AG20443 (cell line): ENCODE data around the gene IL16.
"Not testable (repeated sequence)": the region's sequence is repeated elsewhere in the genome, so short reads cannot be mapped to it uniquely, and the experiment has no call there.

ENCODE experiments used
- DNase-seq: peaks from one replicate; pipeline ENCODE4 v3.0.0; 2012; ENCODE audit warnings: low spot score, mixed read lengths

Gene IL16

DNA sequence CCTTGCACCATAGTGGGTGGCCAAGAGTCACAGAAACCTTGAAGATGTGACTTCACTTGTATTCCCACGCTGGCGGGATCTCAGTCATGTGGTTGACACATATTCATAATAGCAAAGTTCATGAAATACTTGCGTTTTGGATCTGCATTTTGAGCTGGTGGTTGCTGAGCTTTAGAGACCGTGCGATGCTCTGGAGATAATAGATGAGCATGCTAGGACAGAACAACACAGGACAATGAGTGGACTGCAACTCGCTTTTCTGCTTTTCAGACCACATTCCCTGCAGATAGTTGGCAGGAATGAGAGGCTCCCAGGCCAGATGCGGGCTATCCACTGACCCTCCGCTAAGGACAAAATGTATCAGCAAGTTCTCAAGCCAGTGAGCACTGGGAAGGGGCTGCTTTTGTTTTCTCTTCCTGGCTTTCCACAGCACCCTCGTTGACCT, 141.1 kb downstream of the IL16 start:
- DNase-seq = peak; percentile 45

DNA sequence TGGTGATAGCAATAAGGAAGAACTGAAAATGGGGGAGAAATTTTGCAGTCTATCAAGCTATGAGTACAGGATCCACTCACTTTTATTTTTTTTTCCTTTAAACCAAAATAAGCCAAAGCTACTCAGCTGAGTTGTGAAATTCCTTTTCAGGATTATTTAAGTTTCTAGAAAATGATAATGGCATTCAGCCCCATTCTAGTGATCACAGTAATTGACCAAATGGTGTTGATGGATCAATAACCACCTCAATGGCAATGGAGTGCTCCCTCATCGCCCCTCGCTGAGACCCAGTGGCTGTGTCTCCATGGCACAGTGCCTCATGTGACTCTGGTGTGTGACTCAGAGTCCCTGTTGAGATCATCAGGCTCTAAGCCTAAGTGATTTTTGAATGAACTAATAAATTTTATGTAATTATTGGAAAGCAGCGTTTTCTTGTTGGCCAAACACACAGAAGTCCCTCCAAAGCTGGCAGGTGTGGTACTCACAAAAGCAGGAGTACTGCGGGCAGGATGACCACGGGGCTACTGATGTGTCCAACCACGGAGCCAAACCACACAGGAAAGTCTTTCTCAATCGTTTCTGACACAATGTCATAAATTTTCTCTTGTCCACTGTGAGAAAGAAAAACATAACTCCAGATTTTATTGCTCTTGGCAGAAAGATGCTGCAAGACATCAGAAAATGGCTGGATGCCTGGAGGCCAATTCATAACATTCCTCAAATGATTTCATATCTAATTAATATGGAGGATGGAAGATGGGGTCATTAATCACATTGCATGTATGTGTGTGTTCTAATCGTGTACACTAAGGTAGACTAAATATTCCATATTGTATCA, 141.7 kb downstream of the IL16 start:
- peak; percentile 74 for DNase-seq

DNA sequence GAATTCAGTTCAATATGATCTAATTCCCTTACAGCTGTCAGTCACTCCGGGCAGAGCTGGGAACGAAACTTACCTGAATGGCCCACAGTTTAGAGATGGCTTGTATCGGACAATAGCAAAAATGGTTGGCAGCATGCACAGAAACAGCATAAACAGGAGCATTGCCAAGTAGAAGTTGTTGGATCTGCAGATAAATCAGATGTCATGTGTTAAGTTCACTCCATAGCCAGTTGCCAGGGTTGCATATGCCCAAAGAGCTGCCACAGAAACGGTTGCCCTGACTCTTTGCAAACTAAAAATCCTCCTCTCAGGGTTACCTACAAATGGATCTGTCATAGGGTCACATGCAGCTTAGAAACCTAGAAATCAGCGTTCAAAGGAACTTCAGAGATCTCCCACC, 142.6 kb downstream of the IL16 start:
- DNase-seq = no peak

DNA sequence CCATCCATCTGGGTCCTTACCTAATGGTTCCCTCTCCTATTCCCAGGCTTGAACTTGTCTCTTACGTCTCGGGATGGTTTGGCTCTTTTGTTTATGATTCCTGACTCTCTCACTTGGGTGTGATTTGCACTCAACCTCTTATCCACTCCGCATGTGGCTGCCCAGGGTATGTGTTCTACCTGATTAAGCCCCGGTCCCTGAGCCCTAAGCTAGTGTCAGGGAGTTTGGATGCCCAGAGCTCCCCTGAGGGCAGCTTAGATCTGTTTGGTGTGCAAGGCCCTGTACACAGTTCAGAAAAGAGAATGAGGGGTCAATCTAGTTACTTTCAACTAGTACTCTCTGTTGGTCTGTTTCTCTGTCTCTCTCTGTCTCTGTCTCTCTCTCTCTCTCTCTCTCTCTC, 143.2 kb downstream of the IL16 start:
- no peak for DNase-seq

DNA sequence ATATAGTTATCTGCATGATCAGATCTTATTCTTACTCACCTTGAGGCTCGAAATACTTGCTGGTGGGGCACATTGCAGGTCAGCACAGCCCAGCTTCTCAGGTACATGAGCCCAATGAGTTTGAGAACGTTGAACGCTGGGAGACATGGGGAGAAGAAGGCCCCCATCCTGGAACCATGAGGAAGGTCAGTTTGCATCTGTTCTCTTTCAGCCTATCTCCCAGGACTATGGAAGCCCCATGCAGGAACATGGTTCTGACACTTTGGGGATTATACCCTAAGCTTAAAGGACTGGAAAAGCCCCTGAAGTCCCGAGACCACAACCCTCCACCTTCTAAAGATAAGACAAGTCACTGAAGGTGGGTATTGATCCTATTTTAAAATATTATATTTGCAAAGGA, 144.7 kb downstream of the IL16 start:
- DNase-seq = no peak

DNA sequence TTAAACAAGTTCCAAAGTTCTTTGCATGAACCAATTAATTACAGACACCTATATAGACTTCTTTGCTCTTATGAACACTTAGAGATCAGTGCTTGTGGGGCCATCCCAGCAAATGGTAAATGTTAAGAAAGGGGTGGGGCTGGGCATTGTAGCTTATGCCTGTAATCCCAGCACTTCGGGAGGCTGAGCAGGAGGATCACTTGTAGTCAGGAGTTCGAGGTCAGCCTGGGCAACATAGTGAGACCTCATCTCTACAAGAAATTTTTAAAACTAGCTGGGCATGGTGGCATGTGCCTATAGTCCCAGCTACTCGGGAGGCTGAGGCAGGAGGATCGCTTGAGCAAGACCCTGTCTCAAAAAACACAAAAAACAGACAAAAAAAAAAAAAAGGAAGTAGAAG, 146.7 kb downstream of the IL16 start:
- DNase-seq = no peak

DNA sequence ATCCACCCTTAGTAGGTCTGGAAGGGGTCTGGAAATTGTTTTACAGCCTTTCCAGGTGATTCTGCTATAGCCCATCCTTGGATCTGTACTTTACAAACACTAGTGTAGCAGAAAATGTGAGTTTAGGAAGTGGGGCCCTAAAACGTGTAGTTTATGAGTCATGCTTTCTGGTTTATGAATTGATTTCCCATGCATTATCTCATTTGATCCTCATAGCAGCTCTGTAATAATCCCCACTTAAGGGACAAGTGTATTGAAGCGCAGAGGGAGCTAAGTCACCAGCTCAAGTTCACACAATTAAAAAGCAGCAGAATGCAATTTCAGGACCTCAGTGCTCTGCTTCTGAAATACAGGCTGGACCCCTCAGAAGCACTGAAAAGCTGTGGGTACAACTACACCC, 149.9 kb downstream of the IL16 start:
- DNase-seq = no peak

DNA sequence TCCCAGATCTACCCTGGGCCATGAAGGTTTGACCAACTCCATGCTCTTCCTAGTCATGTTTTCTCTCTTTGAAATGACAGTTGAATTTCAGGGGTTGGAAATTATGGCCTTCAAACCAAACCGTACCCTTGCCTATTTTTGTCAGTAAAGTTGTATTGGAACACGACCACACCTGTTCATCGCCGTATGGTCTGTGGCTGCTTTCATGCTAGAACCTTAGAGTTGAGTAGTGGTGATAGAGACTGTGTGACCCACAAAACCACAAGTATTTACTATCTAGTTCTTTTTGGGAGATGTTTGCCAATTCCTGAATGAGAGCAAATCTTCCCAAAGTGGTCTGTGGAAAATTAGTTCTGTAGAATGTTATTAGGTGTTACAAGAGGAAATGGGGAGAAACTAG, 151.2 kb downstream of the IL16 start:
- DNase-seq = no peak

DNA sequence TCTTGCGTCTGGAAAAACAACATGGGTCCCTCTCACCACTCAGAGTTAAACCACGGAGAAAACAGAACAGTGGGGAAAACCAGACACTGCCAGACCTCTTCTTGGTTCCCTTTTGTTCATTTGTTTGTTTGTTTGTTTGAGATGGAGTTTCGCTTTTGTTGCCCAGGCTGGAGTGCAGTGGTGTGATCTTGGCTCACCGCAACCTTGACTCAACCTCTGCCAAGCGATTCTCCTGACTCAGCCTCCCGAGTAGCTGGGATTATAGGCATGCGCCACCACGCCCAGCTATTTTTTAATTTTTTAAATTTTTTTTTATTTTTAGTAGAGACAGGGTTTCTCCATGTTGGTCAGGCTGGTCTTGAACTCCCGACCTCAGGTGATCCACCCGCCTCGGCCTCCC, 152.0 kb downstream of the IL16 start:
- not testable (repeated sequence) for DNase-seq

DNA sequence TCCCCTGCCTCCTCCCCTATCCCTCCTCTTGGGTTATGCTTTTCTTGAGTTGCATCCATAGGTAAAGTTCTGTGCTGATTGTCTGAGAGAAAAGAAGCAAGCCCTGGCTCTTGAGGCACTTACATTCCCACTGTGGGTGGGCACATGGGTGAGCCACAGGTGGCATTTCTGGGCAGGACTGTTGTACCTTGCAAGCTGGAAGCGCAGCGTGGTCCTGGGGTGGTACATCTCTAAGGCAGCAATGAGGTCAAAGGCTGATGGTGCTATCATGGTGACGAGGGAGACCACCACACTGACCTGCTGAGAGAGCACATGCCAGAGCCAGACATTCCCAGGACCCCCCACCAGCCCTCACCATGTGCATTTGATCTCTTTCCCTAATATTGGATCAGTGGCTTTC, 152.6 kb downstream of the IL16 start:
- no peak for DNase-seq

DNA sequence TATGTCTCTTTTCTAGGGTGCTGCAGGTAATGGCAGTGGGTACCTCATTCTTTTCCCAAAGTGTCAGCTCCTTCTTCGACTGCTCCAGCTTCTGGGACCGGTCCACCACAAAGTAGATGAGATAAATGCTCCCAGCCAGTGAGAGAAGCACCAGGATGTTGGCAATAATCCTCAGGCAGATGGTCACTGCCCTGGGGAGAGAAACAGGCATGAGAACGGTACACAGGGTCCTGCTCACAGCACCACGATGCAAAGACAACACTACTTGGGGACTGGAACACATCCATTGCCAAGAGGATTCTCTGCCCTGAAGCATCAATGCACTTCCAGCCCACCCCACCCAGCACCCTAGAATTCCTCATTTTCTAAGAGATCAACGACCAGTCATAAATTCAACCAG, 155.0 kb downstream of the IL16 start:
- no peak for DNase-seq

DNA sequence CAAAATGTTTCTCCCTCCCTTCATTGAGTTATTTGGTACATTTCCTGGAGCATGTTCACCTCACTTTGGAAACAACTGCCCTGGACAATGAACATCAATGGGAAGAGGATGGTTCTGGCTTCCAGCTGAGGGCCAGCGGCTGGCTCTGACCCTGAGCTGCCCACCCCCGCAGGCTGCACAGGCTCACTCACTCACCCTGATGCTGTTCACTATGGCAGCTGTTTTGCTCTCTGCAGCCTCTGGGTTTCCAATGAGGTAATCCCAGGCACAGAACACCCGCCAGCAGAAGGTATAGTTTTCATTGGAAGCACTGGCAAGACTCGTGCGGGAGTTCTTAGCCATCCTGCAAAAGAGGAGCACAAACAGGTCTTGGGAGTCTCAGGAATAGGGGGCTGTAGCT, 159.6 kb downstream of the IL16 start:
- no peak for DNase-seq

DNA sequence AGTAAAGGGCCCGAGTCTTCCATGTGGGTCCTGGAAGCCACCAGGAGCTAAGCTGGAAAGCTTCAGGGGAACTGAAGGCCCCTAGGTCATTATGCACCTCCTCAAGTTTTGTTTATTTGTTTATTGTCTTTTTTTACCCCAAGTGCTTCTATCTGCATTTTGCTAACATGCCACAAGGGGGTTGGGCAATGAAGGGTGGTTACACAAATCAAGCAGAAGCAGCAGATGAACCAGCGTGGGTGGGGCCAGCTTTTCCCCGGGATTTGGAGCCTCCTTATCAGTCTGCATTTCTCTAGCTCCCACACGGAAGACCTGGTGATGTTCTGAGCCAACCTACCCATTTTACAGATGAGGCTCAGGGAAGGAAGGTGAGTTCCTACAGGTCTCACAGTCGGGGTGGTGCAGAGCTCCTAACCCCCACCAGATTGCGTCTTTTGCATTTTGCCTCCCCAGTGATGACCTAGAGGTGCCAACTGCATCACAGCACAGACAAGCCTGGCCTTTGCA, 160.6 kb downstream of the IL16 start:
- no peak for DNase-seq

DNA sequence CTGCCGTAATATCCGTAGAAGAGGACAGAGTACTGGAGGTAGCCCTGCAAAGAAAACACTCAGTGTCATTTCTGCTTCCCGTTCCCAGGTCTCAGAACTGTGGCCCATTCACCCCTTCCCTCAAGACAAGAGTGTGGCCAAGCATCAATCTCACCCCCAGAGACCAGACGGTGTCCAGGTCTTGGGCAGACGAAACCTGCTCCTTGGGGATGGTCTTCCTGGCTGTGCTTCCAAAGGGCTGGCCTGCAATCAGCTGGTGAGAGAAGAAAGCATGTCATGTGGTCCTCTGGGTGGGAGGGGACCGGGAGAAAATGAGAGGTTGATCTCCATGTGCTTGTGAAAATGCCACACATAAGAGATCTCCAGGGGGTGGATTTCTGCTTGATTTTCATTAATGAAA, 161.6 kb downstream of the IL16 start:
- no peak for DNase-seq

DNA sequence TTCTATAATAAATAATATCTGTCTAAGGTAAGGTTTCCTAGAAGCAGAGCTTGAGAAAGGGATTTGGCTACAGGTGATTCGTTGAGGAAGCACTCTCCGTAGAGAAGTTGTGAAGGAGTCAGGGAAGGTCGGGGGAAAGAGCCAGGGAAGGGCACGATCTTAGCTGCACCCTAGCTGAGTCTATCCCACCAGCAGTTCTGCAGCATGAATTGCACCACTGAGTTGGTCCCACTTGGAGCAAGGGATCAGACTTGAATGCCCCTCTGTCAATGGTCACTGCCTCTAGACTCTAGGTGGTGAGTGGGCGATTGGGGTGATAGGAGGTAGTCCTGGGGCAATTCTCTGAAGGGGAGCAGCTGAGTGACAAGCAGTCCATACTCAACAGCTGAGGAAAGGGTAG, 163.8 kb downstream of the IL16 start:
- no peak for DNase-seq

DNA sequence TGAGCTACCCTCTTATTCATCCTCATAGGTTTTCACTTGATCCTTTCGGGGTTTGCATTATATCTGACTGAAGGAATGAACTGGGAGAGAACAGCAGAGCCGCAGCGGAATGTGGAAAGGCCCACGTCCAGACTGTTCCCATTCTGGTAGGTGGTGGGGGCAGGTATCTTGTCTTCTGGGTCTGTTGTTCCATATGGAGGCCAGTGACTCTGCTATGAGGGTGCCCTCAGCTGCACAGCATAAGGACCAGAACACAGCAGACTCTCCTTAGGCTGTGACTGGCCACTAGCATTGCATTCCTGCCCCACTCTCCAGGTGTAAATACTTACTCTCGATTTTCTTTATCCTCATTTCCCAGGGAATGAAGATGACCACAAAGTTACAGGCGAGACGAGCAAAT, 165.2 kb downstream of the IL16 start:
- DNase-seq = no peak

DNA sequence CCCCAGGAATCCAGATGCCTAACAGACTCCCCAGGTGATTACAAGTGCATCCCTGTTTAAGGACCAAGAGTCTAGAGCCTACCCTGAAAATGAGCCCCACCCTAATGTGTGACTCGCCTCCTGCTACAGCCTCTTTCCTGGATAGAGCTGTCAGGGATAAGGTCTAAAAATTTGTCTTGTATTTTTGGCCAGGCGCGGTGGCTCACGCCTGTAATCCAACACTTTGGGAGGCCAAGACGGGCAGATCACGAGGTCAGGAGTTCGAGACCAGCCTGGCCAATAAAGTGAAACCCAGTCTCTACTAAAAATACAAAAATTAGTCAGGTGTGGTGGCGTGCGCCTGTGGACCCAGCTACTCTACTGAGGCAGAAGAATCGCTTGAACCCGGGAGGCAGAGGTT, 166.1 kb downstream of the IL16 start:
- DNase-seq = no peak

DNA sequence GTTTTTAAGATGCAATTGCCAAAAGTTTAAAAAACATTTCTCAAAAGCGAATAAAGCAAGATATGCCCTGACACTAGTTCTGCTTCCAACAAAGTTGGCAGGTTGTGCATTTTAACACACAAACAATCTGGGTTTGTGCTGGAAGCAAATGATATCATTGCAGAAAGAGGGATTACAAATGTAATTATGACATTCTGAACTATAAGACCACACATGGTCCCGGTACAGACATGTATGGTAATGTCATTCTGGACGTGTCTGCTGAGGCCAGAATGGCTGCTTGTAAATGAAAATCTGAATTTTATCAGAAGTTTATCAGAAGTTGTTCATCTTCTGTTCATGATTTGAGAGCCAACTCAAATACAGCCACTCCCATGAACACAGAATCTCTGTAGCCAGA, 166.6 kb downstream of the IL16 start:
- DNase-seq = no peak
